GM23338 (cell line): Measurements from ENCODE around the gene GPR151. TPM values are rescaled to one million over a fixed set of nuclear protein-coding genes. Genes with fewer than 3 reads are reported as not detected.

Experiments used
- ATAC-seq: fragments of 200-7000 bp; cut with Tn5 transposase; 3 replicates; pipeline ENCODE4 v1.9.1; 2020
- DNase-seq: peaks from one replicate; pipeline ENCODE4 v3.0.0-alpha.2; 2015; ENCODE audit warnings: low spot score
- H2AFZ ChIP-seq: fragments of 200-600 bp; sonication (generic); 2 replicates; pipeline ENCODE4 v1.8.0; 2016; ENCODE audit warnings: antibody characterized with exemption, mild to moderate bottlenecking, moderate library complexity
- H3F3A ChIP-seq: fragments of 200-600 bp; sonication (generic); replicated peaks from 2 replicates; pipeline ENCODE4 v1.8.0; 2017; ENCODE audit warnings: antibody characterized with exemption, mixed run types, low read depth
- H3K27ac ChIP-seq: fragments of 200-600 bp; sonication (generic); 2 replicates; pipeline ENCODE4 v1.6.1; 2016; ENCODE audit warnings: low read depth
- H3K27me3 ChIP-seq: fragments of 200-600 bp; sonication (generic); 2 replicates; pipeline ENCODE4 v1.8.0; 2016; ENCODE audit warnings: mild to moderate bottlenecking, mixed run types, moderate library complexity; ENCODE audit not compliant: insufficient read depth
- H3K36me3 ChIP-seq: fragments of 200-600 bp; sonication (generic); 2 replicates; pipeline ENCODE4 v1.8.0; 2016; ENCODE audit warnings: mild to moderate bottlenecking; ENCODE audit not compliant: insufficient read depth
- H3K4me1 ChIP-seq: fragments of 200-600 bp; sonication (generic); 2 replicates; pipeline ENCODE4 v1.8.0; 2016; ENCODE audit warnings: mild to moderate bottlenecking, moderate library complexity; ENCODE audit not compliant: insufficient read depth
- H3K4me2 ChIP-seq: fragments of 200-600 bp; sonication (generic); 2 replicates; pipeline ENCODE4 v1.7.1; 2017; ENCODE audit warnings: mixed run types
- H3K4me3 ChIP-seq: fragments of 200-600 bp; sonication (generic); 2 replicates; pipeline ENCODE4 v1.6.1; 2016; ENCODE audit warnings: mixed run types
- H3K79me2 ChIP-seq: fragments of 200-600 bp; sonication (generic); replicated peaks from 2 replicates; pipeline ENCODE4 v1.8.0; 2017; ENCODE audit warnings: mild to moderate bottlenecking; ENCODE audit not compliant: insufficient read depth
- H3K9me2 ChIP-seq: fragments of 200-600 bp; sonication (generic); 2 replicates; pipeline ENCODE4 v1.8.0; 2017; ENCODE audit not compliant: insufficient read depth
- H4K20me1 ChIP-seq: fragments of 200-600 bp; sonication (generic); replicated peaks from 2 replicates; pipeline ENCODE4 v1.8.0; 2017; ENCODE audit warnings: mild to moderate bottlenecking; ENCODE audit not compliant: insufficient read depth
- H3K27ac Mint-ChIP-seq: 2 replicates; pipeline ENCODE4 v1.8.0; 2020; ENCODE audit warnings: inconsistent platforms, mild to moderate bottlenecking, moderate library complexity, mixed read lengths
- H3K27me3 Mint-ChIP-seq: 3 replicates; pipeline ENCODE4 v1.8.0; 2022; ENCODE audit warnings: low read depth, mild to moderate bottlenecking, moderate library complexity, mixed read lengths, inconsistent platforms; ENCODE audit not compliant: insufficient read depth, poor library complexity
- H3K36me3 Mint-ChIP-seq: 3 replicates; pipeline ENCODE4 v1.8.0; 2021; ENCODE audit warnings: low read depth, mild to moderate bottlenecking, inconsistent platforms, moderate library complexity, mixed read lengths
- H3K4me1 Mint-ChIP-seq: 3 replicates; pipeline ENCODE4 v1.8.0; 2020; ENCODE audit warnings: mild to moderate bottlenecking, inconsistent platforms, mixed read lengths
- H3K4me3 Mint-ChIP-seq: 3 replicates; pipeline ENCODE4 v1.8.0; 2021; ENCODE audit warnings: moderate library complexity, mild to moderate bottlenecking, inconsistent platforms, mixed read lengths
- H3K9me3 Mint-ChIP-seq: 3 replicates; pipeline ENCODE4 v1.8.0; 2020; ENCODE audit warnings: moderate library complexity, mild to moderate bottlenecking, inconsistent platforms, mixed read lengths
- CREB1 ChIP-seq: fragments of 250-450 bp; sonication (Bioruptor Pico); IDR thresholded peaks from 2 replicates; pipeline ENCODE4 v1.5.0; 2020; ENCODE audit warnings: low read depth, mild to moderate bottlenecking, moderate library complexity
- EZH2 ChIP-seq: fragments of 200-600 bp; sonication (generic); IDR thresholded peaks from one replicate; pipeline ENCODE4 v1.8.0; 2017; ENCODE audit warnings: antibody characterized with exemption, mild to moderate bottlenecking, low read depth; ENCODE audit not compliant: unreplicated experiment
- EZH2phosphoT487 ChIP-seq: fragments of 200-600 bp; sonication (generic); IDR thresholded peaks from one replicate; pipeline ENCODE4 v1.8.1; 2018; ENCODE audit warnings: antibody characterized with exemption; ENCODE audit not compliant: unreplicated experiment
- NANOG ChIP-seq: IDR thresholded peaks from 2 replicates; pipeline ENCODE4 v1.6.1; 2016; ENCODE audit warnings: antibody characterized with exemption, borderline replicate concordance
- polyA plus RNA-seq: library from polyadenylated mRNA; unstranded; fragments of >200 nt; fragmentation: Nextera tagmentation; extraction: Ambion mirVana; gene quantifications from 2 replicates; pipeline ENCODE4 v1.2.1, GENCODE V29; 2016
- total RNA-seq: library from RNA; depleted of rRNA; stranded (reverse); fragments of >200 nt; shearing (Covaris generic); gene quantifications from 2 replicates; pipeline ENCODE4 v1.2.3, GENCODE V29; 2014
- TF ChIP-seq, protein P1 (sequence below): fragments of 250-450 bp; sonication (Bioruptor Pico); IDR thresholded peaks from 2 replicates; pipeline ENCODE4 v1.5.0; 2020; ENCODE audit warnings: mild to moderate bottlenecking, moderate library complexity
- TF ChIP-seq, protein P2 (sequence below): IDR thresholded peaks from one replicate; pipeline ENCODE4 v1.6.1; 2018; ENCODE audit warnings: antibody characterized with exemption; ENCODE audit not compliant: unreplicated experiment

Gene GPR151
- total and polyA plus RNA-seq, 2 experiments from 2014 or later: not detected

DNA sequence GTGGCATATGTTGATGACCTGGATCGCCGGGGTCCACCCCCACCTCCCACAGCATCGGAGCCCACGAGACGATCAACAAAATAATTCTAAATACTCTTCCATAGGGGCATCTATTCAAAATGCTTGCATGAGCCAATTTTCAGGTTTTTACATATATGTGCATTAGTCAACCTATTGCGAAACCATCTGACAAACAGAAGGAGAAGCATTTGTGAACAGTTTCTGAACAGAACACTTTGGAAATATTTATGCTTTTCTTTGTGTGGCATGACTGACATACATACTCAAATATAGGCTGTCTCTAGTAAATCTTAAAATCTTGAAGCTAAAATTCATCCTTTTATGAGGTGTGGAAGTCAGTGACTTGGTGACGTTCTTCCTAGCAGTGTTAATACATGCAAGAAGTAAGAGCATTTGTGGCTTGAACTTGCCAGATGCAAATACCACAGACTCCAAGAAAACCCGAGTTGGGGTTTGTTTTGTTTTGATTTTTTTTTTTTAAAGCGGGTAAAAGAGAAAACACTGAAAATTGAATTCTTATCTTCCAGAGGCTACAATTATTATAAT, 5.3 kb downstream of the GPR151 start:
- no peak for DNase-seq
- peaks cover 42% of the 10 kb centered on the region for H3K36me3 ChIP-seq

DNA sequence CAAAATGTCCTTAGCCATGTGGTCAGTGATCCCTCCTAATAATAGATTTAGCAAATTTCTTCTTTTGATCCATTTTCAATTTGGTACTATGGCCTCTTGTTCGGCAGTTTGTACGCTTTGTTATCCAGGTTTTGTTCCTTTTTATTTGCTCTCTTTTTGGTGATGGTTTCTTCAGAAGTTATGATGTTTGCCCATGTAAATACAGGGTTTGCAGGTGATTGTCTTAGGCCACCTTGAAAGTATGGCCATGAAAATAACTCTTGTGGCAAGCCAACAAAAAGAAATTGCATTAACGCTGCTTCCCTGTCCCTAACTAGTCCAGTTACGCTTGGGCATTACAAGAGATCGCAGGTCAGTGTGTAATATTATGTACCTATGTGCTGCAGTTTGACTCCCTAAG, 8.6 kb downstream of the GPR151 start:
- Histone ChIP-seq H3K4me1 (no peaks in the 10 kb centered on the region), H3F3A (no peaks in the 10 kb centered on the region), H3K27ac (no peak overlapping the region), H3K36me3 (peaks cover 54% of the 10 kb centered on the region), H4K20me1 (no peaks in the 10 kb centered on the region), H3K4me3 (no peak overlapping the region), H3K9me2 (no peaks in the 10 kb centered on the region), H3K27me3 (no peaks in the 10 kb centered on the region), H3K4me2 (no peak overlapping the region), H2AFZ (no peak overlapping the region), H3K79me2 (no peaks in the 10 kb centered on the region)
- ATAC-seq: no peak
- Mint-ChIP-seq H3K27me3 (peaks cover 2% of the 10 kb centered on the region), H3K9me3 (no peaks in the 10 kb centered on the region), H3K36me3 (peaks cover 69% of the 10 kb centered on the region), H3K4me1 (no peaks in the 10 kb centered on the region), H3K4me3 (no peak overlapping the region), H3K27ac (no peak overlapping the region)
- DNase-seq: no peak
- no peak for TF ChIP-seq EZH2
- TF ChIP-seq, protein P1, sequence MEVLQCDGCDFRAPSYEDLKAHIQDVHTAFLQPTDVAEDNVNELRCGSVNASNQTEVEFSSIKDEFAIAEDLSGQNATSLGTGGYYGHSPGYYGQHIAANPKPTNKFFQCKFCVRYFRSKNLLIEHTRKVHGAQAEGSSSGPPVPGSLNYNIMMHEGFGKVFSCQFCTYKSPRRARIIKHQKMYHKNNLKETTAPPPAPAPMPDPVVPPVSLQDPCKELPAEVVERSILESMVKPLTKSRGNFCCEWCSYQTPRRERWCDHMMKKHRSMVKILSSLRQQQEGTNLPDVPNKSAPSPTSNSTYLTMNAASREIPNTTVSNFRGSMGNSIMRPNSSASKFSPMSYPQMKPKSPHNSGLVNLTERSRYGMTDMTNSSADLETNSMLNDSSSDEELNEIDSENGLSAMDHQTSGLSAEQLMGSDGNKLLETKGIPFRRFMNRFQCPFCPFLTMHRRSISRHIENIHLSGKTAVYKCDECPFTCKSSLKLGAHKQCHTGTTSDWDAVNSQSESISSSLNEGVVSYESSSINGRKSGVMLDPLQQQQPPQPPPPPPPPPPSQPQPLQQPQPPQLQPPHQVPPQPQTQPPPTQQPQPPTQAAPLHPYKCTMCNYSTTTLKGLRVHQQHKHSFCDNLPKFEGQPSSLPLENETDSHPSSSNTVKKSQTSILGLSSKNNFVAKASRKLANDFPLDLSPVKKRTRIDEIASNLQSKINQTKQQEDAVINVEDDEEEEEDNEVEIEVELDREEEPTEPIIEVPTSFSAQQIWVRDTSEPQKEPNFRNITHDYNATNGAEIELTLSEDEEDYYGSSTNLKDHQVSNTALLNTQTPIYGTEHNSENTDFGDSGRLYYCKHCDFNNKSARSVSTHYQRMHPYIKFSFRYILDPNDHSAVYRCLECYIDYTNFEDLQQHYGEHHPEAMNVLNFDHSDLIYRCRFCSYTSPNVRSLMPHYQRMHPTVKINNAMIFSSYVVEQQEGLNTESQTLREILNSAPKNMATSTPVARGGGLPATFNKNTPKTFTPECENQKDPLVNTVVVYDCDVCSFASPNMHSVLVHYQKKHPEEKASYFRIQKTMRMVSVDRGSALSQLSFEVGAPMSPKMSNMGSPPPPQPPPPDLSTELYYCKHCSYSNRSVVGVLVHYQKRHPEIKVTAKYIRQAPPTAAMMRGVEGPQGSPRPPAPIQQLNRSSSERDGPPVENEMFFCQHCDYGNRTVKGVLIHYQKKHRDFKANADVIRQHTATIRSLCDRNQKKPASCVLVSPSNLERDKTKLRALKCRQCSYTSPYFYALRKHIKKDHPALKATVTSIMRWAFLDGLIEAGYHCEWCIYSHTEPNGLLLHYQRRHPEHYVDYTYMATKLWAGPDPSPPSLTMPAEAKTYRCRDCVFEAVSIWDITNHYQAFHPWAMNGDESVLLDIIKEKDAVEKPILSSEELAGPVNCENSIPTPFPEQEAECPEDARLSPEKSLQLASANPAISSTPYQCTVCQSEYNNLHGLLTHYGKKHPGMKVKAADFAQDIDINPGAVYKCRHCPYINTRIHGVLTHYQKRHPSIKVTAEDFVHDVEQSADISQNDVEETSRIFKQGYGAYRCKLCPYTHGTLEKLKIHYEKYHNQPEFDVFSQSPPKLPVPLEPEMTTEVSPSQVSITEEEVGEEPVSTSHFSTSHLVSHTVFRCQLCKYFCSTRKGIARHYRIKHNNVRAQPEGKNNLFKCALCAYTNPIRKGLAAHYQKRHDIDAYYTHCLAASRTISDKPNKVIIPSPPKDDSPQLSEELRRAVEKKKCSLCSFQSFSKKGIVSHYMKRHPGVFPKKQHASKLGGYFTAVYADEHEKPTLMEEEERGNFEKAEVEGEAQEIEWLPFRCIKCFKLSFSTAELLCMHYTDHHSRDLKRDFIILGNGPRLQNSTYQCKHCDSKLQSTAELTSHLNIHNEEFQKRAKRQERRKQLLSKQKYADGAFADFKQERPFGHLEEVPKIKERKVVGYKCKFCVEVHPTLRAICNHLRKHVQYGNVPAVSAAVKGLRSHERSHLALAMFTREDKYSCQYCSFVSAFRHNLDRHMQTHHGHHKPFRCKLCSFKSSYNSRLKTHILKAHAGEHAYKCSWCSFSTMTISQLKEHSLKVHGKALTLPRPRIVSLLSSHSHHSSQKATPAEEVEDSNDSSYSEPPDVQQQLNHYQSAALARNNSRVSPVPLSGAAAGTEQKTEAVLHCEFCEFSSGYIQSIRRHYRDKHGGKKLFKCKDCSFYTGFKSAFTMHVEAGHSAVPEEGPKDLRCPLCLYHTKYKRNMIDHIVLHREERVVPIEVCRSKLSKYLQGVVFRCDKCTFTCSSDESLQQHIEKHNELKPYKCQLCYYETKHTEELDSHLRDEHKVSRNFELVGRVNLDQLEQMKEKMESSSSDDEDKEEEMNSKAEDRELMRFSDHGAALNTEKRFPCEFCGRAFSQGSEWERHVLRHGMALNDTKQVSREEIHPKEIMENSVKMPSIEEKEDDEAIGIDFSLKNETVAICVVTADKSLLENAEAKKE (CRISPR knock-in tag): no peak
- TF ChIP-seq CREB1 (CRISPR knock-in tag): no peak
- no peak for TF ChIP-seq EZH2phosphoT487
- TF ChIP-seq NANOG: no peak

More for the DNA sequence above, 5.3 kb downstream of the GPR151 start:
- no peak overlapping the region for H3K4me3 Mint-ChIP-seq
- ATAC-seq: no peak
- peaks cover 49% of the 10 kb centered on the region for H3K36me3 Mint-ChIP-seq
- no peaks in the 10 kb centered on the region for H3F3A ChIP-seq
- no peaks in the 10 kb centered on the region for H4K20me1 ChIP-seq
- H3K4me1 ChIP-seq: peaks cover 4% of the 10 kb centered on the region; the same call in 1 of the 2 replicates
- peaks cover 2% of the 10 kb centered on the region for H3K4me1 Mint-ChIP-seq
- no peak overlapping the region for H3K4me2 ChIP-seq
- no peaks in the 10 kb centered on the region for H3K27me3 ChIP-seq
- H3K9me3 Mint-ChIP-seq: no peaks in the 10 kb centered on the region
- H3K27ac Mint-ChIP-seq: no peak overlapping the region
- TF ChIP-seq, protein P2, sequence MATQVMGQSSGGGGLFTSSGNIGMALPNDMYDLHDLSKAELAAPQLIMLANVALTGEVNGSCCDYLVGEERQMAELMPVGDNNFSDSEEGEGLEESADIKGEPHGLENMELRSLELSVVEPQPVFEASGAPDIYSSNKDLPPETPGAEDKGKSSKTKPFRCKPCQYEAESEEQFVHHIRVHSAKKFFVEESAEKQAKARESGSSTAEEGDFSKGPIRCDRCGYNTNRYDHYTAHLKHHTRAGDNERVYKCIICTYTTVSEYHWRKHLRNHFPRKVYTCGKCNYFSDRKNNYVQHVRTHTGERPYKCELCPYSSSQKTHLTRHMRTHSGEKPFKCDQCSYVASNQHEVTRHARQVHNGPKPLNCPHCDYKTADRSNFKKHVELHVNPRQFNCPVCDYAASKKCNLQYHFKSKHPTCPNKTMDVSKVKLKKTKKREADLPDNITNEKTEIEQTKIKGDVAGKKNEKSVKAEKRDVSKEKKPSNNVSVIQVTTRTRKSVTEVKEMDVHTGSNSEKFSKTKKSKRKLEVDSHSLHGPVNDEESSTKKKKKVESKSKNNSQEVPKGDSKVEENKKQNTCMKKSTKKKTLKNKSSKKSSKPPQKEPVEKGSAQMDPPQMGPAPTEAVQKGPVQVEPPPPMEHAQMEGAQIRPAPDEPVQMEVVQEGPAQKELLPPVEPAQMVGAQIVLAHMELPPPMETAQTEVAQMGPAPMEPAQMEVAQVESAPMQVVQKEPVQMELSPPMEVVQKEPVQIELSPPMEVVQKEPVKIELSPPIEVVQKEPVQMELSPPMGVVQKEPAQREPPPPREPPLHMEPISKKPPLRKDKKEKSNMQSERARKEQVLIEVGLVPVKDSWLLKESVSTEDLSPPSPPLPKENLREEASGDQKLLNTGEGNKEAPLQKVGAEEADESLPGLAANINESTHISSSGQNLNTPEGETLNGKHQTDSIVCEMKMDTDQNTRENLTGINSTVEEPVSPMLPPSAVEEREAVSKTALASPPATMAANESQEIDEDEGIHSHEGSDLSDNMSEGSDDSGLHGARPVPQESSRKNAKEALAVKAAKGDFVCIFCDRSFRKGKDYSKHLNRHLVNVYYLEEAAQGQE: no peak
- peak; percentile 42 for TF ChIP-seq EZH2phosphoT487
- no peaks in the 10 kb centered on the region for H3K79me2 ChIP-seq
- H2AFZ ChIP-seq: no peak overlapping the region
- no peak overlapping the region for H3K27ac ChIP-seq
- no peaks in the 10 kb centered on the region for H3K9me2 ChIP-seq
- no peak overlapping the region for H3K4me3 ChIP-seq
- no peaks in the 10 kb centered on the region for H3K27me3 Mint-ChIP-seq
